ENCODE results near the gene TP53INP2. TPM values are rescaled to one million over a fixed set of nuclear protein-coding genes. Genes with fewer than 3 reads are reported as not detected.
A peak's percentile ranks its signal among the peaks of the same experiment; 100 is the strongest.
"Not testable (repeated sequence)": the region's sequence is repeated elsewhere in the genome, so short reads cannot be mapped to it uniquely, and the experiment has no call there.

The TP53INP2 gene, protein sequence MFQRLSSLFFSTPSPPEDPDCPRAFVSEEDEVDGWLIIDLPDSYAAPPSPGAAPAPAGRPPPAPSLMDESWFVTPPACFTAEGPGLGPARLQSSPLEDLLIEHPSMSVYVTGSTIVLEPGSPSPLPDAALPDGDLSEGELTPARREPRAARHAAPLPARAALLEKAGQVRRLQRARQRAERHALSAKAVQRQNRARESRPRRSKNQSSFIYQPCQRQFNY
- 3.3 and 4.3 TPM in 2 replicates for total RNA-seq

DNA sequence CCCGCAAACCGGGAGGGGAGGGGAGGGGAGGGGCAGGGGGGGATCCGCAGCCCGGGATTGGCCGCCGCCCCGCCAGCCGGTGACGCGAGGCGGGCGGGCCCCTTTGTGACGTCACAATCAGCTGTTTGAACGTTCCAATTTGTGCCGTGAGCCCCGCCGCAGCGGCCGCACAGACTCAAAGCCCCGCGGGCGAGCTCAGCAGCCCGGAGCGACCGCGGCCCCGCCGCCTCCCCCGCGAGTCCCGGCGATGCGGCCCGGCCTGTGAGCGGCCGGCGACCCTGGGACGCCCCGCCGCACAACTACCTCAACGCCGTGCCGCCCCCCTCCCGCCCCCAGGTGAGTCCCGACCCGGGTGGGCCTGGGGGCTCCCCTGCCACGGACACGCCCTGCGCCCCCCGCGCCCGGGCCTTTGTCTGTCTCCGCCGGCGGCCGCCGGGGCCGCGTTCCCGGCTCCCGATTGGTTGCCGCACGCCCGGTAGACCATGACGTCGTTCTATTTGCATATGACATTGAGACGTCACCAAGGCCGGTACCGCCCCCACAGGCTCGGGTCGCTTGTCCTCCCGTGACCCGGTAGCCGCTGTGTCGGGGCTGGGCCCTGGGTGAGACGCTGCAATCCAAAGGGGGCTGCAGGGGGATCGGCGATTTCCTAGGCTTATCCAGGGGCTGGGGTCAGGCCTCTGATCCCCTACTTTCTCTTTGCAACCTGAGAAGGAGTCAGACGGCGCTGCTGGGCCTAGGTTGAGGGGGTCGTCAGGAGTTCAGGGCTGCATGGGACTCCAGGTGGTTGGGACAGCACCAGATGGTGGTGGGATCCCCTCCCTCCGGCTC lies at the start of gene TP53INP2:
Gene TP53INP2, plus strand, starts transcription at position 168 of the 831 bp plus-strand sequence. CDS start 4,396 bp downstream, outside the sequence.
- DNase-seq (ENCODE audit: low read depth), result no peak
- peak within 1 kb of the TSS; percentile 79 for H3K4me3 ChIP-seq (ENCODE audit: low read depth, low read length)
- TF ChIP-seq, protein P1, sequence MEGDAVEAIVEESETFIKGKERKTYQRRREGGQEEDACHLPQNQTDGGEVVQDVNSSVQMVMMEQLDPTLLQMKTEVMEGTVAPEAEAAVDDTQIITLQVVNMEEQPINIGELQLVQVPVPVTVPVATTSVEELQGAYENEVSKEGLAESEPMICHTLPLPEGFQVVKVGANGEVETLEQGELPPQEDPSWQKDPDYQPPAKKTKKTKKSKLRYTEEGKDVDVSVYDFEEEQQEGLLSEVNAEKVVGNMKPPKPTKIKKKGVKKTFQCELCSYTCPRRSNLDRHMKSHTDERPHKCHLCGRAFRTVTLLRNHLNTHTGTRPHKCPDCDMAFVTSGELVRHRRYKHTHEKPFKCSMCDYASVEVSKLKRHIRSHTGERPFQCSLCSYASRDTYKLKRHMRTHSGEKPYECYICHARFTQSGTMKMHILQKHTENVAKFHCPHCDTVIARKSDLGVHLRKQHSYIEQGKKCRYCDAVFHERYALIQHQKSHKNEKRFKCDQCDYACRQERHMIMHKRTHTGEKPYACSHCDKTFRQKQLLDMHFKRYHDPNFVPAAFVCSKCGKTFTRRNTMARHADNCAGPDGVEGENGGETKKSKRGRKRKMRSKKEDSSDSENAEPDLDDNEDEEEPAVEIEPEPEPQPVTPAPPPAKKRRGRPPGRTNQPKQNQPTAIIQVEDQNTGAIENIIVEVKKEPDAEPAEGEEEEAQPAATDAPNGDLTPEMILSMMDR (conservative IDR thresholded peaks at IDR 0.05; ENCODE audit: low read depth, low read length), result no peak

DNA sequence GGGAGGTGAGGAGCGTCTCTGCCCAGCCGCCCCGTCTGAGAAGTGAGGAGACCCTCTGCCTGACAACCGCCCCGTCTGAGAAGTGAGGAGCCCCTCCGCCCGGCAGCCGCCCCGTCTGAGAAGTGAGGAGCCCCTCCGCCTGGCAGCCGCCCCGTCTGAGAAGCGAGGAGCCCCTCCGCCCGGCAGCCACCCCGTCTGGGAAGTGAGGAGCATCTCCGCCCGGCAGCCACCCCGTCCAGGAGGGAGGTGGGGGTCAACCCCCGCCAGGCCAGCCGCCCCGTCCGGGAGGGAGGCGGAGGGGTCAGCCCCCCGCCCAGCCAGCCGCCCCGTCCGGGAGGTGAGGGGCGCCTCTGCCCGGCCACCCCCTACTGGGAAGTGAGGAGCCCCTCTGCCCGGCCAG lies 45.5 kb upstream of the TP53INP2 start:
- H3K4me3 ChIP-seq (ENCODE audit: low read depth, low read length); DNase-seq (ENCODE audit: low read depth): not testable (repeated sequence)

DNA sequence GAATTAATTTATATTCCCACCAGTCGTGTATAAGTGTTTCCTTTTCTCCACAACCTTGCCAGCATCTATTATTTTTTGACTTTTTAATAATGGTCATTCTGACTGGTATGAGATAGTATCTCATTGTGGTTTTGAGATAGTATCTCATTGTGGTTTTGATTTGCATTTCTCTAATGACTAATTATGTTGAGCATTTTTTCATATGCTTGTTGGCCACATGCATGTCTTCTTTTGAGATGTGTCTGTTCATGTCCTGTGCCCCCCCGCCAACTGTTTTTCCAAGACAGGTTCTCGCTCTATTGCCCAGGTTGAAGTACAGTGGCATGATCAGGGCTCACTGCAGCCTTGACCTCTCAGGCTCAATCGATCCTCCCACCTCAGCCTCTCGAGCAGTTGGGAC lies 42.3 kb upstream of the TP53INP2 start:
- not testable (repeated sequence) for DNase-seq (ENCODE audit: low read depth); H3K4me3 ChIP-seq (ENCODE audit: low read depth, low read length)

DNA sequence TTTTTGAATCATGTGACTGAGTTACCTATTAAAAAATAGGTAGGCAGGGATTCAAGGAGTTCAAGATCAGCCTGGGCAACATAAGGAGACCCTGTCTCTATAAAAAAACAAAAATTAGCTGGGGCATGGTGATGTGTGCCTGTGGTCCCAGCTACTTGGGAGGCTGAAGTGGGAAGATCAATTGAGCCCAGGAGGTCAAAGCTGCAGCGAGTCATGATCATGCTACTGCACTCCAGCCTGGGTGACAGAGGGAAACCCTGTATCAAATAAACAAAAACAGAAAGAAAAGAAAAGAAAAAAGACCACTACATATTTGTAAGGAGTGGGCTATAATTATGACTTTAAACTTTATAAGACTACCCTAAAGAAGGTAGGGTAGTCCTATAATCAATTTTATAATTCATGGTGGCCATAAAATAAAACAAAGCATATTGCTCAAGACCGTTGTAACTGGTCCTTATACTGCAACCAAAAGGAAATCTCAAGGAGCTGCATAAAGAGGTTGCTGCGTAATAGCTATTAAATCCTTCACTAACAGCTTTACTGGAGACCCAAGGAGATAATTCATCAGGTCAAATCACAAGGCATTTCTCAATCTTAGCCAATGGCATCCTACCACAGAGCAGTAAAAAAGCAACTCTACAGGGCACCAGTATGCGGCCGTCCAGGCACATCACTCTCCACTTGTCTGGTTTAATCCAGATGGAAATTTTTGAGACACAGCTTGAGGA lies 40.8 kb upstream of the TP53INP2 start:
- no peak for DNase-seq (ENCODE audit: low read depth)
- H3K4me3 ChIP-seq (ENCODE audit: low read depth, low read length), result no peak overlapping the region
- TF ChIP-seq, protein P1 (conservative IDR thresholded peaks at IDR 0.05; ENCODE audit: low read depth, low read length), result no peak

DNA sequence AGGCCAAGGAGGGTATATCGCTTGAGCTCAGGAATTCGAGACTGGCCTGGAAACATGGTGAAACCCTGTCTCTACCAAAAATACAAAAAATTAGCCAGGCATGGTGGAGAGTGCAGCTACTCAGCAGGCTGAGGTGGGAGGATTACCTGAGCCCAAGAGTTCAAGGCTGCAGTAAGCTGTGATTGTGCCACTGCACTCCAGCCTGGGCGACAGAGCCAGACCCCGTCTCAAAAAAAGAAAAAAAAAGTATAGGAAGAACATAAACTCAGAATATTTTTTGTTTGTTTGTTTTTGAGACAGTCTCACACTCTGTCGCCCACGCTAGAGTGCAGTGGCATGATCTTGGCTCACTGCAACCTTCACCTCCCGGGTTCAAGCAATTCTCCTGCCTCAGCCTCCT lies 39.4 kb upstream of the TP53INP2 start:
- not testable (repeated sequence) for H3K4me3 ChIP-seq (ENCODE audit: low read depth, low read length); DNase-seq (ENCODE audit: low read depth)

DNA sequence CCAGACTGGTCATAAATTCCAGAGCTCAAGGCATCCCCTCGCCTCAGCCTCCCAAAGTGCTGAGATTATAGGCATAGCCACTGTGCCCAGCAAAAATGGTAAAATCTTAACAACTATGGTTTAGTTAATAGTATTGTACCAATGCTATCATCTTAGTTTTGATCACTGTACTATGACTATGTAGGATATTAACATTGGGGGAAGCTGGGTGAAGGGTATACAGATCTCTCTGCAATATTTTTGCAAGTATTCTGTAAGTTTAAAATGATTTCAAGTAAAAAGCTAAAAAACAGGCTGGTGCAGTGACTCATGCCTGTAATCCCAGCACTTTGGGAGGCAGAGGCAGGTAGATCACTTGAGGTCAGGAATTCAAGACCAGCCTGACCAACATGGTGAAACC lies 35.0 kb upstream of the TP53INP2 start:
- no peak overlapping the region for H3K4me3 ChIP-seq (ENCODE audit: low read depth, low read length)
- no peak for DNase-seq (ENCODE audit: low read depth)
- TF ChIP-seq, protein P1 (conservative IDR thresholded peaks at IDR 0.05; ENCODE audit: low read depth, low read length), result no peak

DNA sequence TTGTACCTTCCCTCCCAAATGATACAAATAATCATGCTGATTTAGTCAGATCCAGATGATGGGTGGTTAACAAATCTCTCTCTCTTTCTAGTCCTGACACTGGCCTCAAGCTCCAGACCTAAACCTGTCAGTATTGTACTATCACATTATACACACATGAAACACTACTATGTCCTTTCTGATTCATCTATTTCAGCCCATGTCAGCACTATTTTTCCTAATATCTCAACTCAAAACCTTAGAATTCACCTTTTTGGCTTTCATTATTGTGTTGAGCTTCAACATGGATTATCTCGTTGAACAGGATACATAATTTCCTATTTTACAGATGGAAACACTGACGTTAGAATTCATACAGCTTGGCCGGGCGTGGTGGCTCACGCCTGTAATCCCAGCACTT lies 30.7 kb upstream of the TP53INP2 start:
- no peak for DNase-seq (ENCODE audit: low read depth)
- H3K4me3 ChIP-seq (ENCODE audit: low read depth, low read length), result no peak overlapping the region
- TF ChIP-seq, protein P1 (conservative IDR thresholded peaks at IDR 0.05; ENCODE audit: low read depth, low read length), result no peak

DNA sequence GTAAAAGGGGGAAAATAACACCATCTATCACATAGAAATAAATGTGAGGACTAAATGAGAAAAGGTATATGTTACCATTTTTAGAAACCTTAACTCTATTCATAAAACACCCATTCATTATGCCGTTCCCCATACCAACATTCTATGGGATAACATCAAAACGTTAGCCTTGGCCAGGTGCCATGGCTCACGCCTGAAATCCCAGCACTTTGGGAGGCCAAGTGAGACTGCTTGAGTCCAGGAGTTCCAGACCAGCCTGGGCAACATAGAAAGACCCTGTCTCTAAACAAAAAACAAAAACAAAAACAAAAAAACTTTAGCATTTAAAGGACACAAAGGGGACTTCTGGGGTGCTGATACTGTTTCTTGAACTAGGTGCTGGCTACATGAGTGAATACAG lies 28.6 kb upstream of the TP53INP2 start:
- no peak for DNase-seq (ENCODE audit: low read depth)
- H3K4me3 ChIP-seq (ENCODE audit: low read depth, low read length), result peak overlapping the region; percentile 88
- TF ChIP-seq, protein P1 (conservative IDR thresholded peaks at IDR 0.05; ENCODE audit: low read depth, low read length), result no peak
